Loucy (cell line): Measurements from ENCODE around the gene VKORC1.
"Not testable (repeated sequence)": the region's sequence is repeated elsewhere in the genome, so short reads cannot be mapped to it uniquely, and the experiment has no call there.

Experiments
- H2AFZ ChIP-seq: fragments of 200-600 bp; sonication (generic); 2 replicates; pipeline ENCODE4 v1.6.0; 2016; ENCODE audit warnings: antibody characterized with exemption, mild to moderate bottlenecking, low read length, moderate library complexity
- H3F3A ChIP-seq: fragments of 200-600 bp; 2 replicates; pipeline ENCODE4 v1.6.0; 2016; ENCODE audit warnings: antibody characterized with exemption, low read depth, mild to moderate bottlenecking
- H3K27me3 ChIP-seq: fragments of 200-600 bp; sonication (generic); 2 replicates; pipeline ENCODE4 v1.6.1; 2014; ENCODE audit warnings: low read length, mild to moderate bottlenecking; ENCODE audit not compliant: insufficient read depth, poor library complexity, severe bottlenecking
- H3K36me3 ChIP-seq: fragments of 200-600 bp; sonication (generic); 2 replicates; pipeline ENCODE4 v1.6.1; 2016; ENCODE audit warnings: low read length; ENCODE audit not compliant: insufficient read depth
- H3K4me1 ChIP-seq: fragments of 200-600 bp; sonication (generic); 2 replicates; pipeline ENCODE4 v1.5.1; 2014; ENCODE audit warnings: low read length, mild to moderate bottlenecking; ENCODE audit not compliant: insufficient read depth, poor library complexity, severe bottlenecking
- H3K4me2 ChIP-seq: fragments of 200-600 bp; sonication (generic); 2 replicates; pipeline ENCODE4 v1.6.0; 2014; ENCODE audit warnings: antibody characterized with exemption, low read length, low read depth, mild to moderate bottlenecking; ENCODE audit not compliant: poor library complexity, severe bottlenecking
- H3K4me3 ChIP-seq: fragments of 200-600 bp; sonication (generic); 2 replicates; pipeline ENCODE4 v1.5.1; 2014; ENCODE audit warnings: low read length, mild to moderate bottlenecking, mixed read lengths; ENCODE audit not compliant: poor library complexity, severe bottlenecking
- H3K79me2 ChIP-seq: fragments of 200-600 bp; sonication (generic); 2 replicates; pipeline ENCODE4 v1.6.1; 2014; ENCODE audit warnings: low read length; ENCODE audit not compliant: insufficient read depth
- H3K9ac ChIP-seq: fragments of 200-600 bp; sonication (generic); 2 replicates; pipeline ENCODE4 v1.6.0; 2014; ENCODE audit warnings: mild to moderate bottlenecking, low read depth, low read length, moderate library complexity; ENCODE audit not compliant: poor library complexity, severe bottlenecking
- H3K9me2 ChIP-seq: fragments of 200-600 bp; sonication (generic); replicated peaks from 2 replicates; pipeline ENCODE4 v1.6.1; 2016; ENCODE audit warnings: low read depth, low read length, mixed read lengths
- H3K9me3 ChIP-seq: fragments of 200-600 bp; sonication (generic); 2 replicates; pipeline ENCODE4 v1.6.1; 2014; ENCODE audit warnings: mild to moderate bottlenecking, antibody characterized with exemption, low read length, low read depth; ENCODE audit not compliant: insufficient read depth
- H4K20me1 ChIP-seq: fragments of 200-600 bp; sonication (generic); 2 replicates; pipeline ENCODE4 v1.6.0; 2014; ENCODE audit warnings: antibody characterized with exemption, low read length, mild to moderate bottlenecking; ENCODE audit not compliant: insufficient read depth, poor library complexity, severe bottlenecking
- CTCF ChIP-seq: fragments of 200-600 bp; sonication (generic); conservative IDR thresholded peaks from 2 replicates; pipeline ENCODE4 v1.5.1; 2014; ENCODE audit warnings: mild to moderate bottlenecking, antibody characterized with exemption, low read length
- EZH2phosphoT487 ChIP-seq: fragments of 200-600 bp; IDR thresholded peaks from 2 replicates; pipeline ENCODE4 v1.6.1; 2018; ENCODE audit warnings: antibody characterized with exemption, mild to moderate bottlenecking, moderate library complexity, borderline replicate concordance

Gene VKORC1

DNA sequence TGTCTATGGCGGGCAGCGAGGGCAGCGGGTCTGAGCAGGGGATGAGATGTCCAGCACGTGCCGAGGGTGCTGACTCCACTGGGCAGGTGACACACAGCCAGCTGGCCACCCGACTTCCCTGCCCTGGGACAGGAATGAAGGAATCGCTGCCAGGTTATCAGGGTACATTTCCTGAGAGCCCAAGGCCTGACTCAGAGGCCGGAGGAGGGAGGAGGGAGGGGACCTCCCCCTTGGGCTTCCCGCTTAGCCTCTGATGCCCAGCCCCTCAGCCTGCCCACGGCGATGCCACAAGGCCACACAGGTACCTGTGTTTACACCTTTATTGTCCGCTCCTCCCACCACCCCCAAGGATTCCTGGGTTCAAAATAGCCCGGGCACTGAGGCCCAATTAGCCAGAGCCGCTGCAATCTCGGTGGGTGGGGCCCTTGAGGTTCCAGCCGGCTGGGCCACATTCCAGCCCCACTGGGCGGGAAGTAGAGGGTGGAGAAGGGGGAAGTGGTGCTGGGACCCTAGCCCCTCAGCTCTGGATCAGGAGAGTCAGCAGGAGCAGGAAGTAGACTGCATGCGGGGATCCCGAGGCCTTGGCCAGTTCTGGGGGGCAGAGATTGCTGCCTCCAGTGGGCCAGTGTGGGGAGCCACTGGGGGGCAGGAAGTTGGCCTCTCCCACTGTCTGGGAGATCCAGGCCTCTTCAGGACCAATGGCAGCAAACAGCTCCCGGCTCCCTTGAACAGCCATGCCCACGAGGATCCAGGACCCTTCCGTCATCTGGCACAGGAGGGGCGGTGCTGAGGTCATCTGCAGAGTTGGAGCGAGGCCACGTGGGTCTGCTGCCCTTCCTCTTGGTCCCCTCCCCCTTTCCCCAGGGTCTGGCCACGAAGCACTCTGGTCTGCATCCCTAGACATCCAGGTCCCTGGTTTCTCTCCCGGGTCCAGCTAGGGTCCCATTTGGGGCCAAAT is 44.3 kb upstream of the VKORC1 start:
- Histone ChIP-seq H3K4me2 (no peak overlapping the region), H3K9me3 (no peaks in the 10 kb centered on the region), H3K9ac (no peak overlapping the region), H2AFZ (no peak overlapping the region), H3F3A (no peaks in the 10 kb centered on the region), H3K79me2 (no peaks in the 10 kb centered on the region), H3K9me2 (no peaks in the 10 kb centered on the region), H3K4me3 (no peak overlapping the region), H3K27me3 (no peaks in the 10 kb centered on the region), H4K20me1 (no peaks in the 10 kb centered on the region), H3K4me1 (peaks cover 16% of the 10 kb centered on the region), H3K36me3 (no peaks in the 10 kb centered on the region)
- TF ChIP-seq EZH2phosphoT487 (no peak), CTCF (no peak)

- H2AFZ ChIP-seq, H3K4me1 ChIP-seq, H3K79me2 ChIP-seq, H3K4me3 ChIP-seq, H4K20me1 ChIP-seq, H3K36me3 ChIP-seq, H3K27me3 ChIP-seq, H3F3A ChIP-seq, H3K9me2 ChIP-seq, H3K9me3 ChIP-seq, H3K9ac ChIP-seq, H3K4me2 ChIP-seq: not testable (repeated sequence)
Measured at GRCh38 chr16:31136822-31137499, 42.4 kb upstream of the VKORC1 start.

DNA sequence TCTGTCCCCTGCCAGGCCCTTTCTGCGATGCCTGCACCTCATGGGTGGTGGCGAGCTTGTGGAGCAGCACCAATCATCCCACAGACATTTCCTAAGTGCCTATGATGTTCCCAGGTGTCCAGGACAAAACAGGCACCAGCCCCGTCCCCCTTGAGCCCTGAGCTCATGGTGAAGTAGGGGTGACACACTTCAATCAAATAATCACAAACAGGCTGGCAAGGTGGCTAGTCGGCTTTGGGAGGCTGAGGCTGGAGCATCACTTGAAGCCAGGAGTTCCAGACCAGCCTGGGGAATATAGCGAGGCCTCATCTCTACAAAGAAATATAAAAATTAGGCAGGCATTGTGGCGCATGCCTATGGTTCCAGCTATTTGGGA is 41.7 kb upstream of the VKORC1 start:
- Histone ChIP-seq H3K36me3 (no peaks in the 10 kb centered on the region), H3F3A (no peaks in the 10 kb centered on the region), H3K4me2 (no peak overlapping the region), H3K27me3 (no peaks in the 10 kb centered on the region), H2AFZ (no peak overlapping the region), H3K4me1 (peaks cover 2% of the 10 kb centered on the region), H3K9me2 (no peaks in the 10 kb centered on the region), H3K9ac (no peak overlapping the region), H3K9me3 (no peaks in the 10 kb centered on the region), H3K79me2 (no peaks in the 10 kb centered on the region), H3K4me3 (no peak overlapping the region), H4K20me1 (no peaks in the 10 kb centered on the region)
- TF ChIP-seq EZH2phosphoT487, result no peak
- no peak for TF ChIP-seq CTCF
